Lung (tissue), 12 donors: ENCODE data around the gene SLC25A45. TPM values are rescaled to one million over a fixed set of nuclear protein-coding genes. Genes with fewer than 3 reads are reported as not detected.

ENCODE experiments used
- ATAC-seq: fragments of 200-7000 bp; cut with Tn5 transposase; one replicate; pipeline ENCODE4 v1.9.1; 2020; ENCODE audit warnings: moderate number of reproducible peaks; ENCODE audit not compliant: insufficient read depth, low FRiP score
- DNase-seq, 3 donors: peaks; one replicate each; pipeline ENCODE4 v3.0.0-alpha.2; 2013 to 2017
- H3K27ac ChIP-seq, 2 donors: one replicate each; pipeline ENCODE4 v1.5.1; 2013; ENCODE audit warnings: mild to moderate bottlenecking in 2 of 2, moderate library complexity in 2 of 2, control low read depth in 1 of 2, inconsistent platforms in 1 of 2, low read depth in 1 of 2, low read length in 1 of 2
- H3K27me3 ChIP-seq, 3 donors: one replicate each; pipeline ENCODE4 v1.5.1; 2013; ENCODE audit warnings: low read length in 2 of 3; ENCODE audit not compliant: control insufficient read depth in 3 of 3, insufficient read depth in 3 of 3
- H3K36me3 ChIP-seq, 4 donors: one replicate each; pipeline ENCODE4 v1.5.1; 2013; ENCODE audit warnings: low read length in 4 of 4, mild to moderate bottlenecking in 1 of 4, moderate library complexity in 1 of 4; ENCODE audit not compliant: control insufficient read depth in 4 of 4, insufficient read depth in 4 of 4
- H3K4me1 ChIP-seq, 5 donors: one replicate each; pipeline ENCODE4 v1.5.1; 2013; ENCODE audit warnings: low read length in 5 of 5, mild to moderate bottlenecking in 2 of 5, moderate library complexity in 1 of 5; ENCODE audit not compliant: control insufficient read depth in 5 of 5, insufficient read depth in 5 of 5
- H3K4me3 ChIP-seq: one replicate; pipeline ENCODE4 v1.5.1; 2013; ENCODE audit warnings: mild to moderate bottlenecking, control low read depth, moderate library complexity
- H3K9ac ChIP-seq, 2 donors: one replicate each; pipeline ENCODE4 v1.5.1; 2013; ENCODE audit warnings: low read length in 2 of 2, control low read depth in 1 of 2; ENCODE audit not compliant: insufficient read depth in 1 of 2
- H3K9me3 ChIP-seq, 4 donors: one replicate each; pipeline ENCODE4 v1.5.1; 2013; ENCODE audit warnings: low read length in 3 of 4, mild to moderate bottlenecking in 1 of 4, moderate library complexity in 1 of 4; ENCODE audit not compliant: control insufficient read depth in 4 of 4, insufficient read depth in 3 of 4
- CTCF ChIP-seq: IDR thresholded peaks from 2 replicates; pipeline ENCODE4 v1.5.1; 2012; ENCODE audit warnings: mild to moderate bottlenecking; ENCODE audit errors: control extremely low read depth, extremely low read depth
- WGBS, 2 donors: extraction: QIAGEN DNeasy Blood & Tissue Kit; methylation state at CpG; one replicate each; pipeline ENCODE4 v1.1.7; 2013; 5-methylcytosine and 5-hydroxymethylcytosine counted together
- polyA plus RNA-seq, 2 donors: library from polyadenylated mRNA; stranded (reverse); fragments of 200-250 nt; gene quantifications; one replicate each; pipeline ENCODE4 v1.2.1, GENCODE V29; 2013
- total RNA-seq, 2 donors: library from RNA; depleted of rRNA in 1 of 2; stranded (reverse); fragments of >200 nt in 1 of 2; gene quantifications; one replicate each; pipeline ENCODE4 v1.2.1, GENCODE V29; 2014 to 2021
- donor health status: control.
- donor health status: control.
- donor health status: Bipolar disorder and iron deficiency.
- donor health status: healthy.
- donor health status: DM: yes; HTN: yes; CAD: no.

The SLC25A45 gene
- total and polyA plus RNA-seq, 4 donors = 5.5 to 15.6 (median 8.1) TPM

GRCh38 chr11:65422633-65423515, 40.4 kb upstream of the SLC25A45 start, which contains the start of gene NEAT1:
TSS of gene NEAT1 (plus strand) at chr11:65422798.
- Histone ChIP-seq H3K4me3 (peak within 1 kb of the TSS; percentile 76), H3K36me3 (peaks cover 0 to 7% (median 3%) of the 10 kb centered on the region in 4 donors), H3K27me3 (no peaks in the 10 kb centered on the region), H3K9ac (peak within 1 kb of the TSS; percentile 74 to 95), H3K9me3 (no peaks in the 10 kb centered on the region), H3K4me1 (peaks cover 0 to 83% (median 49%) of the 10 kb centered on the region in 5 donors), H3K27ac (peak within 1 kb of the TSS; percentile 98 to 100)
- DNase-seq (peak; percentile 95 to 97 (median 95)), ATAC-seq (peak; percentile 7)
- no peak for TF ChIP-seq CTCF
- 0 to 4% methylated on average over 40 of the region's 40 CpGs for WGBS, 2 donors

- Histone ChIP-seq H3K9me3 (no peaks in the 10 kb centered on the region), H3K27me3 (no peaks in the 10 kb centered on the region), H3K36me3 (peaks cover 0 to 6% (median 1%) of the 10 kb centered on the region in 4 donors), H3K27ac (peak overlapping the region; percentile 98 to 100), H3K4me1 (peaks cover 0 to 91% (median 52%) of the 10 kb centered on the region in 5 donors), H3K4me3 (peak overlapping the region; percentile 76), H3K9ac (peak overlapping the region; percentile 74 to 95)
- peak; percentile 17 for ATAC-seq
- WGBS, 2 donors = 0 to 1% methylated on average over 60 to 68 of the region's 68 CpGs
- TF ChIP-seq CTCF = no peak
- peak; percentile 98 to 99 (median 98) for DNase-seq
Measured at GRCh38 chr11:65421794-65422632, 39.6 kb upstream of the SLC25A45 start.

GRCh38 chr11:65420979-65421793, 38.7 kb upstream of the SLC25A45 start:
- Histone ChIP-seq H3K4me1 (peaks cover 0 to 91% (median 48%) of the 10 kb centered on the region in 5 donors), H3K9ac (peak overlapping the region in 1 of 2 donors; percentile 95), H3K27me3 (no peaks in the 10 kb centered on the region), H3K4me3 (peak overlapping the region; percentile 22), H3K27ac (peak overlapping the region; percentile 98 to 100), H3K9me3 (no peaks in the 10 kb centered on the region), H3K36me3 (no peaks in the 10 kb centered on the region)
- ATAC-seq (peak; percentile 23), DNase-seq (peak; percentile 67 to 80 (median 71))
- no peak for TF ChIP-seq CTCF
- 3 to 4% methylated on average over 15 of the region's 15 CpGs for WGBS, 2 donors
